Progenitor cell of endocrine pancreas (in vitro differentiated cells): ENCODE measurements around the gene CFAP73. TPM values are rescaled to one million over a fixed set of nuclear protein-coding genes. Genes with fewer than 3 reads are reported as not detected.
"Not testable (repeated sequence)": the region's sequence is repeated elsewhere in the genome, so short reads cannot be mapped to it uniquely, and the experiment has no call there.

Experiments used
- DNase-seq: peaks from one replicate; pipeline ENCODE4 v3.0.0; 2021; ENCODE audit warnings: low spot score; ENCODE audit not compliant: unreplicated experiment
- H3K27ac Mint-ChIP-seq: 2 replicates; pipeline ENCODE4 v1.8.0; 2021; ENCODE audit warnings: mild to moderate bottlenecking, moderate library complexity, mixed read lengths
- H3K27me3 Mint-ChIP-seq: 2 replicates; pipeline ENCODE4 v1.8.0; 2021; ENCODE audit warnings: mixed read lengths
- H3K36me3 Mint-ChIP-seq: 2 replicates; pipeline ENCODE4 v1.8.0; 2022; ENCODE audit warnings: mixed read lengths; ENCODE audit not compliant: insufficient read depth
- H3K4me1 Mint-ChIP-seq: 2 replicates; pipeline ENCODE4 v1.8.0; 2021; ENCODE audit warnings: low read depth, mixed read lengths
- H3K4me3 Mint-ChIP-seq: 2 replicates; pipeline ENCODE4 v1.8.0; 2021; ENCODE audit warnings: low read depth, mild to moderate bottlenecking, moderate library complexity, mixed read lengths
- H3K9me3 Mint-ChIP-seq: 2 replicates; pipeline ENCODE4 v1.8.0; 2021; ENCODE audit warnings: low read depth, mixed read lengths
- microRNA-seq: library from miRNA; unstranded; fragments of <30 nt; microRNA quantifications from one replicate; pipeline ENCODE4 v1.1.0, GENCODE V29; 2020; ENCODE audit warnings: borderline number of aligned reads; ENCODE audit not compliant: unreplicated experiment
- total RNA-seq: library from RNA; stranded (reverse); gene quantifications from 2 replicates; pipeline ENCODE4 v1.2.1, GENCODE V29; 2021
- TF ChIP-seq, protein P1 (sequence below): fragments of 200-600 bp; sonication (generic); IDR thresholded peaks from one replicate; pipeline ENCODE4 v1.5.0; 2021; ENCODE audit warnings: antibody characterized with exemption, mild to moderate bottlenecking; ENCODE audit not compliant: unreplicated experiment

Gene CFAP73
- total RNA-seq, 1 donor from 2014 or later, result not detected

DNA sequence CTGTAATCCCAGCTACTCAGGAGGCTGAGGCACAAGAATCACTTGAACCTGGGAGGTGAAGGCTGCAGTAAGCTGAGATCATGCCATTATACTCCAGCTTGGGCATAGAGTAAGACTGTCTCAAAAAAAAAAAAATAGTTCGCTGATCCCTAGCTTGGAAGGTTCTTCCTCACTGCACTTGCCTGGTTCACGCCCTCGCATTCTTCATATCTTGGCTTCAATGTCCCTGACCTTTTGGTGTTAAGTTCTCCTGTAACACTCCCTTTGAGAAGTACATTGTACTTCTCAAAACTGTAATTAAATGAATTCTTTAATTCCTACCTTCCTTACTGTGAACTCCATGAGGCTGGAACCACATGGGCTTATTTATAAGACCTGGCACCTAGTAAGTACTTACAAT, 55.3 kb downstream of the CFAP73 start:
- H3K27ac Mint-ChIP-seq, result no peak overlapping the region

GRCh38 chr12:113206802-113207201, 57.3 kb downstream of the CFAP73 start:
- H3K27me3 Mint-ChIP-seq, DNase-seq, H3K4me3 Mint-ChIP-seq, H3K4me1 Mint-ChIP-seq, H3K9me3 Mint-ChIP-seq: not testable (repeated sequence)
- peak overlapping the region; percentile 84 for H3K27ac Mint-ChIP-seq
- peaks cover 11% of the 10 kb centered on the region for H3K36me3 Mint-ChIP-seq

More for the DNA sequence above, 55.3 kb downstream of the CFAP73 start:
- Mint-ChIP-seq H3K9me3 (peaks cover 6% of the 10 kb centered on the region), H3K36me3 (peaks cover 11% of the 10 kb centered on the region), H3K4me1 (peaks cover 2% of the 10 kb centered on the region), H3K27me3 (no peaks in the 10 kb centered on the region), H3K4me3 (no peak overlapping the region)
- DNase-seq, result no peak
- TF ChIP-seq, protein P1, sequence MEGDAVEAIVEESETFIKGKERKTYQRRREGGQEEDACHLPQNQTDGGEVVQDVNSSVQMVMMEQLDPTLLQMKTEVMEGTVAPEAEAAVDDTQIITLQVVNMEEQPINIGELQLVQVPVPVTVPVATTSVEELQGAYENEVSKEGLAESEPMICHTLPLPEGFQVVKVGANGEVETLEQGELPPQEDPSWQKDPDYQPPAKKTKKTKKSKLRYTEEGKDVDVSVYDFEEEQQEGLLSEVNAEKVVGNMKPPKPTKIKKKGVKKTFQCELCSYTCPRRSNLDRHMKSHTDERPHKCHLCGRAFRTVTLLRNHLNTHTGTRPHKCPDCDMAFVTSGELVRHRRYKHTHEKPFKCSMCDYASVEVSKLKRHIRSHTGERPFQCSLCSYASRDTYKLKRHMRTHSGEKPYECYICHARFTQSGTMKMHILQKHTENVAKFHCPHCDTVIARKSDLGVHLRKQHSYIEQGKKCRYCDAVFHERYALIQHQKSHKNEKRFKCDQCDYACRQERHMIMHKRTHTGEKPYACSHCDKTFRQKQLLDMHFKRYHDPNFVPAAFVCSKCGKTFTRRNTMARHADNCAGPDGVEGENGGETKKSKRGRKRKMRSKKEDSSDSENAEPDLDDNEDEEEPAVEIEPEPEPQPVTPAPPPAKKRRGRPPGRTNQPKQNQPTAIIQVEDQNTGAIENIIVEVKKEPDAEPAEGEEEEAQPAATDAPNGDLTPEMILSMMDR, result no peak

DNA sequence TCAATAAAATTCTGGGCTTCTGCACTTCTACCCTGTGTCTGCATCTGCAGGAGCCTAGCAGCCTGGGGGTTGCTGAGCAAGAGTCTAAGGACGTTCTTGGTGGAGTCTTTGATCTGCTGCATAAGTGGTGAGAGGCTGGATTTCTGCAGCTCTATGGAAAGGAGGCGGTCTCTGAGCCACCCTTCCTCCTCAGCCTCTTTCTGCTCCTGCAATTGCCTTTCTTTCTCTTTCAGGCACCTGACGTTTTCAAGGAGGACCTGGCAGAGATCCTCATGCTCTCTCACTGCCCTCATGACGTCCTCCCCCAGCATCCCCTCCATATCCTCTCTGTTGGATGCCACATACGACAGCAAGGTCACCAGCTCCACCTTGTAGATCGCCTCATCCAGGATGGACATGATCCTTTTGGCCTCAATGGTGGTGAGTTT, 58.1 kb downstream of the CFAP73 start:
- peaks cover 6% of the 10 kb centered on the region for H3K9me3 Mint-ChIP-seq
- H3K4me3 Mint-ChIP-seq, result no peak overlapping the region
- DNase-seq, result no peak
- H3K27ac Mint-ChIP-seq, result peak overlapping the region; percentile 52
- H3K4me1 Mint-ChIP-seq, result peaks cover 2% of the 10 kb centered on the region
- TF ChIP-seq, protein P1, result no peak
- H3K36me3 Mint-ChIP-seq, result peaks cover 11% of the 10 kb centered on the region
- no peaks in the 10 kb centered on the region for H3K27me3 Mint-ChIP-seq

- no peak overlapping the region for H3K4me3 Mint-ChIP-seq
- no peak for DNase-seq
- H3K36me3 Mint-ChIP-seq, result peaks cover 11% of the 10 kb centered on the region
- H3K9me3 Mint-ChIP-seq, result peaks cover 6% of the 10 kb centered on the region
- TF ChIP-seq, protein P1, result no peak
- no peak overlapping the region for H3K27ac Mint-ChIP-seq
- no peaks in the 10 kb centered on the region for H3K27me3 Mint-ChIP-seq
- H3K4me1 Mint-ChIP-seq, result peaks cover 2% of the 10 kb centered on the region
Measured at GRCh38 chr12:113208041-113208934, 58.8 kb downstream of the CFAP73 start.

Small RNA genes lying within 50 kb of the gene (microRNA-seq; reads per million reads assigned to microRNA genes)
- gene MIR7106, result 1.8 reads per million

Other genes with a start within 250 kb of the CFAP73 start
- gene OAS1, start 242.8 kb upstream of the CFAP73 start, total RNA-seq, result 0.38 TPM in 1 of 2 replicates, not detected in the other
- 1.00 and 1.1 TPM in 2 replicates for gene OAS3, start 211.2 kb upstream of the CFAP73 start, total RNA-seq
- gene OAS2, start 171.2 kb upstream of the CFAP73 start, total RNA-seq, result not detected in 2 replicates
- 1.8 TPM in 2 replicates for gene DTX1, start 93.0 kb upstream of the CFAP73 start, total RNA-seq
- gene RASAL1, start 14.0 kb upstream of the CFAP73 start, total RNA-seq, result 0.36 and 0.46 TPM in 2 replicates
- 61.5 and 66.1 TPM in 2 replicates for gene DDX54, start 35.8 kb downstream of the CFAP73 start, total RNA-seq
- gene RITA1, start 36.0 kb downstream of the CFAP73 start, total RNA-seq, result 15.6 and 16.2 TPM in 2 replicates
- 32.1 and 34.1 TPM in 2 replicates for gene TPCN1, start 71.7 kb downstream of the CFAP73 start, total RNA-seq
- 9.8 and 11.0 TPM in 2 replicates for gene SLC8B1, start 185.4 kb downstream of the CFAP73 start, total RNA-seq
- 47.7 and 48.0 TPM in 2 replicates for gene PLBD2, start 208.9 kb downstream of the CFAP73 start, total RNA-seq